ENCODE data around the gene DCX.

Gene DCX

GRCh38 chrX:111309083-111309482 lies 102.9 kb downstream of the DCX start:
- H2AFZ ChIP-seq (ENCODE audit: low read depth, low read length) = no peak overlapping the region
- no peaks in the 10 kb centered on the region for H3K36me3 ChIP-seq (ENCODE audit: insufficient read depth, low read length)
- H3K27ac ChIP-seq (ENCODE audit: low read length) = no peak overlapping the region
- H3K9ac ChIP-seq (ENCODE audit: low read depth, low read length) = no peak overlapping the region
- H4K20me1 ChIP-seq (ENCODE audit: insufficient read depth, low read length) = no peaks in the 10 kb centered on the region
- H3K79me2 ChIP-seq (ENCODE audit: insufficient read depth, low read length) = no peaks in the 10 kb centered on the region
- H3K4me1 ChIP-seq (ENCODE audit: insufficient read depth, low read length) = no peaks in the 10 kb centered on the region
- no peak for DNase-seq
- no peak for ATAC-seq (ENCODE audit: insufficient read depth, low read depth)
- no peak overlapping the region for H3K4me2 ChIP-seq (ENCODE audit: insufficient read depth, low read length)
- no peaks in the 10 kb centered on the region for H3K9me3 ChIP-seq (ENCODE audit: insufficient read depth, low read length, severe bottlenecking)
- H3K4me3 ChIP-seq (ENCODE audit: low read depth in 1 of 2, low read length in 2 of 2) = no peak overlapping the region
- no peaks in the 10 kb centered on the region for H3K27me3 ChIP-seq (ENCODE audit: insufficient read depth, low read length, poor library complexity)
- TF ChIP-seq EZH2 (IDR thresholded peaks at IDR 0.05; ENCODE audit: borderline replicate concordance, low read depth, low read length, severe bottlenecking) (no peak), CTCF (IDR thresholded peaks at IDR 0.05; ENCODE audit: borderline replicate concordance, extremely low read depth, low read length, poor library complexity, severe bottlenecking) (no peak)

DNA sequence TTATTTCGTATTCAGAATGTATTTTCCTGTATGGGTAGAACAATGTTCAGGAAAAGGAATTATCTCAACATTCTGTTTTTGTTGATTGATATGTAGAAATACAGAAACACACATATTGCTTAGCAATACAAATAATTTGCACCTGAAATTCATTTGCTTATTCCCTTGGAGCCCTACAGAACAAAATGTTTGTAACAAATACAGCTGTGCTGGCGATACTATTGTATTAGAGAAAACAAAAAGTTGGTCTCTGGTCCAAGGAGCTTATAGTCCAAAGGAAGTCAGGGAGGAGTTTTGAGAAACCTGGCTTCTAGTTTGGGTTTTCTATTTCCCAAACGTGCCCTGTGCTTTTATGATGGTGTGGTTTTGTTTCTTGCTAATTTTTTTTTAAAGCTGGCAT lies 104.0 kb downstream of the DCX start:
- H3K27me3 ChIP-seq (ENCODE audit: insufficient read depth, low read length, poor library complexity) = no peaks in the 10 kb centered on the region
- TF ChIP-seq CTCF (IDR thresholded peaks at IDR 0.05; ENCODE audit: borderline replicate concordance, extremely low read depth, low read length, poor library complexity, severe bottlenecking) (no peak), EZH2 (IDR thresholded peaks at IDR 0.05; ENCODE audit: borderline replicate concordance, low read depth, low read length, severe bottlenecking) (no peak)
- H3K9me3 ChIP-seq (ENCODE audit: insufficient read depth, low read length, severe bottlenecking) = no peaks in the 10 kb centered on the region
- no peaks in the 10 kb centered on the region for H4K20me1 ChIP-seq (ENCODE audit: insufficient read depth, low read length)
- H3K4me3 ChIP-seq (ENCODE audit: low read depth in 1 of 2, low read length in 2 of 2) = no peak overlapping the region
- ATAC-seq (ENCODE audit: insufficient read depth, low read depth) (no peak), DNase-seq (no peak)
- no peak overlapping the region for H2AFZ ChIP-seq (ENCODE audit: low read depth, low read length)
- H3K27ac ChIP-seq (ENCODE audit: low read length) = no peak overlapping the region
- H3K4me1 ChIP-seq (ENCODE audit: insufficient read depth, low read length) = no peaks in the 10 kb centered on the region
- H3K9ac ChIP-seq (ENCODE audit: low read depth, low read length) = no peak overlapping the region
- H3K4me2 ChIP-seq (ENCODE audit: insufficient read depth, low read length) = no peak overlapping the region
- H3K36me3 ChIP-seq (ENCODE audit: insufficient read depth, low read length) = no peaks in the 10 kb centered on the region
- H3K79me2 ChIP-seq (ENCODE audit: insufficient read depth, low read length) = no peaks in the 10 kb centered on the region

- DNase-seq = no peak
These were observed 109.7 kb downstream of the DCX start for GRCh38 chrX:111302284-111302683.

More at GRCh38 chrX:111302284-111302683, 109.7 kb downstream of the DCX start:
- Histone ChIP-seq H3K9me3 (ENCODE audit: insufficient read depth, low read length, severe bottlenecking) (no peaks in the 10 kb centered on the region), H3K4me2 (ENCODE audit: insufficient read depth, low read length) (no peak overlapping the region), H3K9ac (ENCODE audit: low read depth, low read length) (no peak overlapping the region), H3K36me3 (ENCODE audit: insufficient read depth, low read length) (no peaks in the 10 kb centered on the region), H3K27ac (ENCODE audit: low read length) (no peak overlapping the region), H3K4me3 (ENCODE audit: low read depth in 1 of 2, low read length in 2 of 2) (no peak overlapping the region), H3K79me2 (ENCODE audit: insufficient read depth, low read length) (no peaks in the 10 kb centered on the region), H3K4me1 (ENCODE audit: insufficient read depth, low read length) (no peaks in the 10 kb centered on the region), H3K27me3 (ENCODE audit: insufficient read depth, low read length, poor library complexity) (no peaks in the 10 kb centered on the region), H4K20me1 (ENCODE audit: insufficient read depth, low read length) (no peaks in the 10 kb centered on the region), H2AFZ (ENCODE audit: low read depth, low read length) (no peak overlapping the region)
- ATAC-seq (ENCODE audit: insufficient read depth, low read depth) = no peak
- TF ChIP-seq CTCF (IDR thresholded peaks at IDR 0.05; ENCODE audit: borderline replicate concordance, extremely low read depth, low read length, poor library complexity, severe bottlenecking) (no peak), EZH2 (IDR thresholded peaks at IDR 0.05; ENCODE audit: borderline replicate concordance, low read depth, low read length, severe bottlenecking) (no peak)
